HepG2 (cell line): ENCODE measurements around the gene RPS17. TPM values are rescaled to one million over a fixed set of nuclear protein-coding genes. Genes with fewer than 3 reads are reported as not detected.

Experiments used
- ATAC-seq: fragments of 200-7000 bp; cut with Tn5 transposase; 3 replicates; pipeline ENCODE4 v1.9.1; 2020; ENCODE audit warnings: mild to moderate bottlenecking, moderate library complexity
- BruUV-seq: library from RNA; stranded (reverse); fragments of 400-500 nt; replicated peaks from 2 replicates; lab custom pipeline; 2021; lab: Mats Ljungman, UMichigan
- CTCF ChIA-PET: fragments of 300-600 bp; formaldehyde crosslinking; extraction: SDS; loops from one replicate; lab custom pipeline; 2021; ENCODE audit warnings: low total read pairs, inconsistent platforms, low intra/inter-chr PET ratio; lab: Yijun Ruan, JAX
- POLR2A ChIA-PET: fragments of 350-600 bp; sonication (Branson Sonifier 250); formaldehyde crosslinking; loops from one replicate; lab custom pipeline; 2020; ENCODE audit warnings: antibody characterized with exemption, inconsistent platforms; lab: Yijun Ruan, JAX
- DNase-seq: peaks from one replicate; pipeline ENCODE4 v3.0.0-alpha.2; 2015; ENCODE audit warnings: low spot score
- FAIRE-seq: peaks from 3 replicates; lab custom pipeline; 2011; peaks lifted over from hg19 to GRCh38; lab: Jason Lieb, UNC
- H2AFZ ChIP-seq: one replicate; pipeline ENCODE4 v1.6.1; 2011; ENCODE audit warnings: low read length, inconsistent platforms
- H3K27ac ChIP-seq: fragments of 300-600 bp; 3 replicates; pipeline ENCODE4 v1.8.0; 2011; ENCODE audit warnings: mixed run types, mild to moderate bottlenecking, mixed read lengths, low read length, inconsistent platforms; ENCODE audit not compliant: insufficient read depth; ENCODE audit errors: extremely low read length
- H3K27me3 ChIP-seq, 2 experiments: fragments of 200-600 bp in 1 of 2; 2 replicates in 1 of 2; 3 replicates in 1 of 2; pipeline versions ENCODE4 v1.6.0 to v1.8.0; 2011; ENCODE audit warnings: low read length in 2 of 2, mild to moderate bottlenecking in 2 of 2, moderate library complexity in 2 of 2, inconsistent platforms in 1 of 2; ENCODE audit not compliant: insufficient read depth in 2 of 2, control insufficient read depth in 1 of 2
- H3K36me3 ChIP-seq, 2 experiments: fragments of 200-600 bp in 1 of 2; replicated peaks in 1 of 2; 2 replicates in 1 of 2; 3 replicates in 1 of 2; pipeline versions ENCODE4 v1.5.1 to v1.8.0; 2011; ENCODE audit warnings: low read length in 2 of 2, inconsistent platforms in 1 of 2; ENCODE audit not compliant: insufficient read depth in 2 of 2, control insufficient read depth in 1 of 2
- H3K4me1 ChIP-seq: 2 replicates; pipeline ENCODE4 v1.5.1; 2012; ENCODE audit warnings: low read length, inconsistent platforms; ENCODE audit not compliant: insufficient read depth
- H3K4me2 ChIP-seq: 2 replicates; pipeline ENCODE4 v1.6.0; 2011; ENCODE audit warnings: low read depth, low read length, inconsistent platforms
- H3K4me3 ChIP-seq, 3 experiments: fragments of 200-600 bp in 1 of 3; sonication (generic), shearing (Covaris generic) in 1 of 3; replicated peaks in 1 of 3; 2 replicates each; pipeline ENCODE4 v1.5.1; 2011 to 2016; ENCODE audit warnings: low read length in 3 of 3, inconsistent platforms in 2 of 3, low read depth in 2 of 3, mild to moderate bottlenecking in 2 of 3, control low read depth in 1 of 3, mixed read lengths in 1 of 3; ENCODE audit not compliant: insufficient read depth in 1 of 3
- H3K79me2 ChIP-seq: one replicate; pipeline ENCODE4 v1.6.1; 2011; ENCODE audit warnings: low read length, inconsistent platforms; ENCODE audit not compliant: insufficient read depth
- H3K9ac ChIP-seq: 2 replicates; pipeline ENCODE4 v1.6.0; 2011; ENCODE audit warnings: mild to moderate bottlenecking, low read depth, low read length, inconsistent platforms; ENCODE audit not compliant: insufficient read depth
- H3K9me3 ChIP-seq: 2 replicates; pipeline ENCODE4 v1.5.1; 2012; ENCODE audit warnings: mild to moderate bottlenecking, low read length
- H4K20me1 ChIP-seq: 2 replicates; pipeline ENCODE4 v1.6.0; 2011; ENCODE audit warnings: inconsistent platforms, mild to moderate bottlenecking, low read length, moderate library complexity; ENCODE audit not compliant: insufficient read depth
- CBFB ChIP-seq: sonication (generic); formaldehyde crosslinking; IDR thresholded peaks from 2 replicates; pipeline ENCODE4 v1.4.0; 2020; ENCODE audit warnings: missing genetic modification reagents
- KMT2A ChIP-seq: sonication (generic); formaldehyde crosslinking; IDR thresholded peaks from 2 replicates; pipeline ENCODE4 v1.4.0; 2020; ENCODE audit warnings: missing genetic modification reagents
- NFE2L1 ChIP-seq: sonication (generic); formaldehyde crosslinking; IDR thresholded peaks from 2 replicates; pipeline ENCODE4 v1.4.0; 2020; ENCODE audit warnings: missing genetic modification reagents, mild to moderate bottlenecking, borderline replicate concordance
- PLSCR1 ChIP-seq: sonication (generic); formaldehyde crosslinking; IDR thresholded peaks from 2 replicates; pipeline ENCODE4 v1.5.0; 2020; ENCODE audit warnings: missing genetic modification reagents, mild to moderate bottlenecking, borderline replicate concordance
- RBFOX2 ChIP-seq: fragments of 200-400 bp; formaldehyde crosslinking; IDR thresholded peaks from 2 replicates; pipeline ENCODE4 v1.6.1; 2017; ENCODE audit warnings: low read depth, mild to moderate bottlenecking, low read length
- RELA ChIP-seq: sonication (generic); formaldehyde crosslinking; IDR thresholded peaks from 2 replicates; pipeline ENCODE4 v1.4.0; 2020; ENCODE audit warnings: missing genetic modification reagents
- SNRNP70 ChIP-seq: fragments of 200-400 bp; formaldehyde crosslinking; IDR thresholded peaks from 2 replicates; pipeline ENCODE4 v1.6.1; 2017; ENCODE audit warnings: mild to moderate bottlenecking, low read depth, low read length, moderate library complexity
- SRY ChIP-seq: sonication (generic); formaldehyde crosslinking; IDR thresholded peaks from 2 replicates; pipeline ENCODE4 v1.8.0; 2022; ENCODE audit warnings: mild to moderate bottlenecking, missing genetic modification reagents
- ZFP36L1 ChIP-seq: sonication (generic); formaldehyde crosslinking; IDR thresholded peaks from 2 replicates; pipeline ENCODE4 v1.8.0; 2022; ENCODE audit warnings: mild to moderate bottlenecking, missing genetic modification reagents, moderate library complexity
- ZNF460 ChIP-seq: sonication (generic); formaldehyde crosslinking; IDR thresholded peaks from 2 replicates; pipeline ENCODE4 v1.5.1; 2020; ENCODE audit warnings: missing genetic modification reagents, mild to moderate bottlenecking, borderline replicate concordance
- ZNF580 ChIP-seq: IDR thresholded peaks from 2 replicates; pipeline ENCODE4 v1.6.1; 2016; ENCODE audit warnings: low read depth, borderline replicate concordance
- ZNF589 ChIP-seq: sonication (generic); formaldehyde crosslinking; conservative IDR thresholded peaks from 2 replicates; pipeline ENCODE4 v1.8.0; 2022; ENCODE audit warnings: mild to moderate bottlenecking, moderate library complexity, missing genetic modification reagents
- ZNF75D ChIP-seq: sonication (generic); formaldehyde crosslinking; IDR thresholded peaks from 2 replicates; pipeline ENCODE4 v1.8.1; 2023; ENCODE audit warnings: missing genetic modification reagents, mild to moderate bottlenecking, borderline replicate concordance
- WGBS: methylation state at CpG from one replicate; pipeline ENCODE4 v1.1.6; 2017; ENCODE audit warnings: low lambda C conversion rate; 5-methylcytosine and 5-hydroxymethylcytosine counted together
- in situ Hi-C: cut with HindIII; loops from 2 replicates; pipeline ENCODE4 v1.10.0; 2017; ENCODE audit warnings: low pct_unique_long_range_greater_than_20kb; ENCODE audit not compliant: extremely low pct_ligation_motif_present
- intact Hi-C: fragments of 100-400 bp; cut with micrococcal nuclease; formaldehyde crosslinking; loops from one replicate; pipeline ENCODE4 v1.10.0; 2022; ENCODE audit not compliant: unreplicated experiment
- polyA plus RNA-seq, 8 experiments: library from polyadenylated mRNA; depleted of rRNA in 3 of 8; stranded (reverse) in 7 of 8; unstranded in 1 of 8; fragments of >200 nt; fragmentation: Illumina TruSeq in 4 of 8; extraction: Trizol in 4 of 8; gene quantifications; 2 replicates each; pipeline versions ENCODE4 v1.2.1 to v1.2.3, GENCODE V29; 2011 to 2016; ENCODE audit warnings: low read depth in 4 of 8, missing spikeins in 1 of 8, mixed read lengths in 1 of 8; ENCODE audit not compliant: insufficient read depth in 1 of 8
- total RNA-seq, 5 experiments: library from RNA; depleted of rRNA; stranded (reverse); fragments of >200 nt; fragmentation: Illumina TruSeq; extraction: Trizol; gene quantifications; 2 replicates each; pipeline ENCODE4 v1.2.3, GENCODE V29; 2016; ENCODE audit warnings: low read depth in 1 of 5
- TF ChIP-seq, protein P1 (sequence below): sonication (generic); formaldehyde crosslinking; IDR thresholded peaks from 2 replicates; pipeline ENCODE4 v1.5.0; 2020; ENCODE audit warnings: mild to moderate bottlenecking, missing genetic modification reagents, moderate library complexity

Gene RPS17
- total and polyA plus RNA-seq, 2 of the 13 experiments (the other 11 are each of a cell fraction or from before 2014, with no cell fraction given) = 2,570 to 5,021 TPM

DNA sequence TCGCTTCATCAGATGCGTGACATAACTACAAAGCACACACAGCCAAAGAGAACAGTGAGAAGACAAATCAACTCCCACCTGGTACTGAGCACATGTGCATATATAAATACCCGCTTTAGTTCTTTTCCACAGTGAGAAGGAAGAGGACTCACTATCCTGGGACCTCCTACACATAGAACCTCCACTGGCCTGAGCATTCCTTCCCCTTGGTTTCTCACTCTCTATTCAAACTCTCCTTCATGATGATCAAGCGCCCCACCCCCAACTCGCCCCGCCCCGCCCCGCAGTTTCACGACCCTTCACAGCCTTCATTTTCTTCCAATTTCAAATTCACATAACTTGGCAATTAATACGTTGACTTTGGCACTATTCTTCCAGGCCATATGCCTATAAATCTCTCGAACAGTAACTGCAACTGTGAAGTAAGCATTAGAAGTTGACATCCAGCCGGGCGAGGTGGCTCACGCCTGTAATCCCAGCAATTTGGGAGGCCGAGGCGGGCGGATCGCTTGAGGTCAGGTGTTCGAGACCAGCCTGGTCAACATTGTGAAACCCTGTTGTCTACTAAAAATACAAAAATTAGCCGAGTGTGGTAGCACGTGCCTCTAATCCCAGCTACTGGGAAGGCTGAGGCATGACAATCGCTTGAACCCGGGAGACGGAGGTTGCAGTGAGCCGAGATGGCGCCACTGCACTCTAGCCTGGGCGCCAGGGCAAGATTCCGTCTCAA is 1.1 kb downstream of the RPS17 start:
- FAIRE-seq (peak; percentile 40), DNase-seq (peak; percentile 29), ATAC-seq (no peak)
- H3K9ac ChIP-seq = peak overlapping the region; percentile 100
- intact Hi-C loops = no loop called here
- peaks cover 26% of the 10 kb centered on the region for H3K79me2 ChIP-seq
- H3K27ac ChIP-seq = peak overlapping the region; percentile 90
- peaks cover 41% of the 10 kb centered on the region for H3K4me1 ChIP-seq
- peak overlapping the region; percentile 98 to 100 (median 98) for H3K4me3 ChIP-seq
- H3K9me3 ChIP-seq = no peaks in the 10 kb centered on the region
- CTCF ChIA-PET = interaction anchor here (1.2 kb wide), 1 partner anchor 8 kb away, joined by 4 read pairs; no protein-coding TSS in a partner anchor
- no peak overlapping the region for H2AFZ ChIP-seq
- H3K27me3 ChIP-seq = peaks cover 0 to 3% of the 10 kb centered on the region in 2 experiments; a peak in 1 of 5 replicates
- WGBS = 11% methylated on average over 28 of the region's 28 CpGs
- H4K20me1 ChIP-seq = peaks cover 44% of the 10 kb centered on the region
- POLR2A ChIA-PET = interaction anchor here (0.9 to 2.6 kb wide), 6 partner anchors 8 to 528 kb away, joined by 3 to 25 read pairs (median 5); partner anchors contain the start of gene BTBD1
- in situ Hi-C loops = no loop called here
- H3K36me3 ChIP-seq = peaks cover 14 to 44% of the 10 kb centered on the region in 2 experiments
- TSS peak; percentile 62 for BruUV-seq
- peak overlapping the region; percentile 85 for H3K4me2 ChIP-seq
- TF ChIP-seq ZNF460 (CRISPR knock-in tag) = peak; percentile 16; the same call in 1 of the 2 replicates
- no peak for TF ChIP-seq NFE2L1 (CRISPR knock-in tag)
- peak; percentile 13; the same call in 1 of the 2 replicates for TF ChIP-seq RBFOX2
- TF ChIP-seq ZFP36L1 (CRISPR knock-in tag) = peak; percentile 7; the same call in 1 of the 2 replicates

DNA sequence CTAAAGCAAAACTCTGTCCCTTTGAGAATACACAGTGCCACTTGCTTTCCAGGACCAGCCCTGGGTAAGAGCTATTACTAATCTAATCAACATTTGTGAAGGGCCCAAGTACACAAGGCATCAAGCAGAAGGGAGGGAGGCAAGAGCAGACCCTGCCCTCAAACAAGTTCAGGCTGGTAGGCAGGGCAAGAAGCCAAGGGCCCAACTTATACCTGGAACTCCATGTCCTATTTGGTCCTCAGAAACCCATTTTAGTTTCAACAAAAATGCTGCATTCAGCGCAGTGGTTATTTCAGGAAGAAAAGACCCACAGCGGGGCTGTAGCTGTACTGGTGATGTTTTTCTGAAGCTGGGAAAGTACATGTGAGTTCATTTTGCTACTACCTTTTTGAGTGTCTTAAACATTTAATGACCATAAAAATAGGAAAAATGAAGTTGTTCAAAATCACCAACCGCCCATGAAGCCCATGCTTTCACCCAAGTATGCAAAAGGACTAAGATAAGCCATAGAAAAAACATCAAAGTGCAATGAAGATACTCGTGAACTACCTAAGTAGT is 2.8 kb downstream of the RPS17 start:
- peaks cover 0 to 3% of the 10 kb centered on the region in 2 experiments; a peak in 1 of 5 replicates for H3K27me3 ChIP-seq
- POLR2A ChIA-PET = no interaction called here
- H4K20me1 ChIP-seq = peaks cover 44% of the 10 kb centered on the region
- H3K4me3 ChIP-seq = peak overlapping the region in 1 of 3 experiments; percentile 8; a peak in 1 of 6 replicates
- no peaks in the 10 kb centered on the region for H3K9me3 ChIP-seq
- peak; percentile 58 for FAIRE-seq
- H3K79me2 ChIP-seq = peaks cover 26% of the 10 kb centered on the region
- no TSS peak for BruUV-seq
- intact Hi-C loops (no loop called here), in situ Hi-C loops (no loop called here)
- H2AFZ ChIP-seq = no peak overlapping the region
- H3K4me1 ChIP-seq = peaks cover 41% of the 10 kb centered on the region
- peak overlapping the region; percentile 85 for H3K4me2 ChIP-seq
- ATAC-seq = no peak
- H3K9ac ChIP-seq = 0 out of 2 replicates have a peak overlapping the region, but pooled peaks have one; percentile 36
- CTCF ChIA-PET = no interaction called here
- 85% methylated on average over 4 of the region's 4 CpGs for WGBS
- no peak for DNase-seq
- H3K36me3 ChIP-seq = peaks cover 18 to 47% of the 10 kb centered on the region in 2 experiments
- peak overlapping the region; percentile 90 for H3K27ac ChIP-seq
- TF ChIP-seq ZNF580 (CRISPR knock-in tag) = no peak
- TF ChIP-seq RELA (CRISPR knock-in tag) = no peak
- TF ChIP-seq KMT2A (CRISPR knock-in tag) = no peak
- no peak for TF ChIP-seq CBFB (CRISPR knock-in tag)
- no peak for TF ChIP-seq PLSCR1
- TF ChIP-seq ZNF589 (CRISPR knock-in tag) = no peak
- no peak for TF ChIP-seq SNRNP70
- no peak for TF ChIP-seq SRY (CRISPR knock-in tag)
- TF ChIP-seq, protein P1, sequence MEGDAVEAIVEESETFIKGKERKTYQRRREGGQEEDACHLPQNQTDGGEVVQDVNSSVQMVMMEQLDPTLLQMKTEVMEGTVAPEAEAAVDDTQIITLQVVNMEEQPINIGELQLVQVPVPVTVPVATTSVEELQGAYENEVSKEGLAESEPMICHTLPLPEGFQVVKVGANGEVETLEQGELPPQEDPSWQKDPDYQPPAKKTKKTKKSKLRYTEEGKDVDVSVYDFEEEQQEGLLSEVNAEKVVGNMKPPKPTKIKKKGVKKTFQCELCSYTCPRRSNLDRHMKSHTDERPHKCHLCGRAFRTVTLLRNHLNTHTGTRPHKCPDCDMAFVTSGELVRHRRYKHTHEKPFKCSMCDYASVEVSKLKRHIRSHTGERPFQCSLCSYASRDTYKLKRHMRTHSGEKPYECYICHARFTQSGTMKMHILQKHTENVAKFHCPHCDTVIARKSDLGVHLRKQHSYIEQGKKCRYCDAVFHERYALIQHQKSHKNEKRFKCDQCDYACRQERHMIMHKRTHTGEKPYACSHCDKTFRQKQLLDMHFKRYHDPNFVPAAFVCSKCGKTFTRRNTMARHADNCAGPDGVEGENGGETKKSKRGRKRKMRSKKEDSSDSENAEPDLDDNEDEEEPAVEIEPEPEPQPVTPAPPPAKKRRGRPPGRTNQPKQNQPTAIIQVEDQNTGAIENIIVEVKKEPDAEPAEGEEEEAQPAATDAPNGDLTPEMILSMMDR (CRISPR knock-in tag) = no peak
- TF ChIP-seq ZNF75D (CRISPR knock-in tag) = no peak
